ENCODE data around the gene LRP1B. TPM values are rescaled to one million over a fixed set of nuclear protein-coding genes. Genes with fewer than 3 reads are reported as not detected.

LRP1B gene
- total and polyA plus RNA-seq, 2 of the 8 experiments (the other 6 are each of a cell fraction or from before 2014, with no cell fraction given): 0.03 TPM; not detected in 1

DNA sequence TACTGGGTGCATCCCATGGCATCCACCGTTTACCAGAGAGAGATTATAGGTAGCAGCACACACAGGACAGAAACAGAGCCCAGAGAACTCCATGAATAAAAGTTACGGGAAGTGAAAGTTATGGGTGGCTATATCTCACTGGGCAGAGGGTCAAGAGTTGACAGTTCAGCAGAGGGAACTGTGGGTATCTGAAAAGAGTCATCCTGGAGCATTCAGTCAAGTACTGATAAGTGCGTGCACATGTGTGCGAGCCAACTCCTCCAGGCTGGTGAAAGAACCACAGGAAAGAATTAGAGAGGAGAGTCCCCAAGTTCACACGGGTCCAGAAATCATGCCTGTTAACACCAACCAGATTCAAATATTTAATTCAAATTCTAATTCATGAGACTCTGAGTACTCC lies 1588.2 kb downstream of the LRP1B start:
- POLR2A ChIA-PET (ENCODE audit: partially characterized antibody): no interaction called here
- WGBS, 2 experiments (ENCODE audit: extremely low coverage in 1 of 2, insufficient coverage in 1 of 2, insufficient read length in 1 of 2, insufficient replicate concordance in 2 of 2, low coverage in 1 of 2, low lambda C conversion rate in 2 of 2, missing lambda C conversion rate in 1 of 2): 93% methylated on average over 5 of the region's 5 CpGs; no CpG with 5 or more reads in 1 of the 2 experiments
- no peak for TF ChIP-seq HDAC6 (IDR thresholded peaks at IDR 0.05; ENCODE audit: low read depth, low read length)

More for the DNA sequence above, 1588.2 kb downstream of the LRP1B start:
- H3K79me1 ChIP-seq (ENCODE audit: low read depth, low read length): no peaks in the 10 kb centered on the region
- no peak overlapping the region for H2AK5ac ChIP-seq (ENCODE audit: low read depth, low read length)
- no peaks in the 10 kb centered on the region for H4K20me1 ChIP-seq (replicated peaks in 1 of 2; ENCODE audit: control insufficient read depth in 1 of 2, insufficient read depth in 2 of 2, low read length in 2 of 2)
- no peaks in the 10 kb centered on the region for H3K23me2 ChIP-seq (ENCODE audit: low read depth, low read length)
- H3K9ac ChIP-seq (replicated peaks in 1 of 4; ENCODE audit: extremely low read depth in 1 of 4, low read depth in 3 of 4, low read length in 3 of 4): no peak overlapping the region
- no peak overlapping the region for H4K8ac ChIP-seq (ENCODE audit: extremely low read depth, insufficient read depth, low read length)
- no peak overlapping the region for H3K23ac ChIP-seq (ENCODE audit: insufficient read length)
- no peak for FAIRE-seq
- H3K79me2 ChIP-seq (ENCODE audit: control insufficient read depth in 1 of 2, insufficient read depth in 2 of 2, low read length in 2 of 2): no peaks in the 10 kb centered on the region
- no peak overlapping the region for H4K91ac ChIP-seq (replicated peaks; ENCODE audit: insufficient read length, low read length)
- H2BK5ac ChIP-seq (ENCODE audit: low read depth, low read length): no peak overlapping the region
- no peak overlapping the region for H2BK20ac ChIP-seq (ENCODE audit: low read length)
- no peaks in the 10 kb centered on the region for H3K27me3 ChIP-seq (replicated peaks in 1 of 4; ENCODE audit: control insufficient read depth in 3 of 4, extremely low read depth in 1 of 4, insufficient read depth in 3 of 4, low read length in 3 of 4)
- no peak overlapping the region for H3K56ac ChIP-seq (replicated peaks; ENCODE audit: insufficient read length, low read depth, low read length)
- no peak overlapping the region for H2AFZ ChIP-seq (ENCODE audit: low read length)
- DNase-seq (ENCODE audit: low read depth in 1 of 2, low spot score in 2 of 2): no peak
- H3K36me3 ChIP-seq (ENCODE audit: control insufficient read depth in 2 of 4, insufficient read depth in 4 of 4, low read length in 3 of 4): no peaks in the 10 kb centered on the region
- H3K14ac ChIP-seq (ENCODE audit: insufficient read length): no peak overlapping the region
- H3K18ac ChIP-seq (ENCODE audit: extremely low read depth, low read length): no peak overlapping the region
- H3K4me2 ChIP-seq (ENCODE audit: insufficient read depth in 1 of 2, low read depth in 2 of 2, low read length in 2 of 2): no peak overlapping the region
- no peaks in the 10 kb centered on the region for H3K4me1 ChIP-seq (replicated peaks in 1 of 4; ENCODE audit: control insufficient read depth in 3 of 4, insufficient read depth in 4 of 4, low read length in 3 of 4)
- H2BK120ac ChIP-seq (replicated peaks; ENCODE audit: low read depth, low read length): no peak overlapping the region
- H4K5ac ChIP-seq (ENCODE audit: insufficient read length, low read depth, low read length): no peak overlapping the region
- H3K27ac ChIP-seq (ENCODE audit: low read depth, low read length): no peak overlapping the region
- H3K4ac ChIP-seq (replicated peaks; ENCODE audit: insufficient read length, low read depth, low read length): no peak overlapping the region
- no peak overlapping the region for H3K4me3 ChIP-seq (ENCODE audit: extremely low read depth in 1 of 4, insufficient read depth in 2 of 4, low read depth in 3 of 4, low read length in 4 of 4)
- CTCF ChIA-PET (ENCODE audit: partially characterized antibody): no interaction called here
- H2BK15ac ChIP-seq (ENCODE audit: low read length): no peak overlapping the region
- no peak overlapping the region for H2BK12ac ChIP-seq (ENCODE audit: low read depth, low read length)
- H3K9me3 ChIP-seq (ENCODE audit: insufficient read depth in 2 of 2, low read depth in 1 of 2, low read length in 1 of 2): no peaks in the 10 kb centered on the region

Data from H1 (cell line).